NCI-H345 treated with DMSO at 0.1 percent for 48 hours (cell line): ENCODE results near the gene SLC4A11.
"Not testable (repeated sequence)": the region's sequence is repeated elsewhere in the genome, so short reads cannot be mapped to it uniquely, and the experiment has no call there.

Experiments used
- DNase-seq: peaks from one replicate; lab custom pipeline; 2025; ENCODE audit not compliant: unreplicated experiment; lab: John Stamatoyannopoulos, UW

The SLC4A11 gene

DNA sequence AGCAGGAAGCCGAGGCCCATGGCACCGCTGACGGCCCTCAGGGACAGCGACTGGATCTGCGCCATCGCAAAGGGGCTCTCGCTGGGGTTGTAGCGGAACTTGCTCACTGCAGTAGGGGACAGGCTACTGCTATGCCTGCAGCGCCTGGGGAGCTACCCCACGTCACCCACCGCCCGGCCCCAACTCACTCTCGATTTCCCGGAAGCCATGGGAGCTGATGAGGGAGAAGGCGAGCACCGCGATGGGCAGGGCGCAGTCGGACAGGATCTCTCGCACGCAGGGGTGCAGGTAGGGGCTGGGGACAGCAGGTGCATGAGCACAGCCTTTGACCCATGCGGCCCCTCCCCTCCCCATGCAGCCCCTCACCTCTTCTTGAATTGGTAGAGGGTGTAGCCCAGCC is 9.8 kb downstream of the SLC4A11 start:
- no peak for DNase-seq

GRCh38 chr20:3228750-3229032 is 10.3 kb downstream of the SLC4A11 start:
- no peak for DNase-seq

GRCh38 chr20:3227936-3228749 is 10.8 kb downstream of the SLC4A11 start:
- no peak for DNase-seq

DNA sequence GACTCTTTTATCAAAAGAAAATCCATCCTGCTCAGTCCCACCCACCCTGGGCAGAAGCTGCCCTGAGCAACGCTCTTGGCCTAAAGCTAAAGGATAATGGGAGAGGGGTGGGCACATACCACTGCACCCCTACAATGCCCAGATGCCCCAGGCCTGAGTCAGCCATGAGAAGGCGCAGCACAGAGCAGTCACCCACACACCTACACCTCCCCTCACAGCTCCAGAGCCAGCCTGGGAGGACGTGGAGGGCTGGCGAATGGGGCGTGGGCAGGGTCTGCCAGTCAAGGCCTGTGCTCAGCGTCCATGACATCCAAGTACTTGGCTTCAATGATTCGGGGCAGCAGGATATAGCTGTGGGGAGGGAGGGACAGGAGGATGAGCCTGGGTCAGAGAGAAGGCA is 11.5 kb downstream of the SLC4A11 start:
- no peak for DNase-seq

DNA sequence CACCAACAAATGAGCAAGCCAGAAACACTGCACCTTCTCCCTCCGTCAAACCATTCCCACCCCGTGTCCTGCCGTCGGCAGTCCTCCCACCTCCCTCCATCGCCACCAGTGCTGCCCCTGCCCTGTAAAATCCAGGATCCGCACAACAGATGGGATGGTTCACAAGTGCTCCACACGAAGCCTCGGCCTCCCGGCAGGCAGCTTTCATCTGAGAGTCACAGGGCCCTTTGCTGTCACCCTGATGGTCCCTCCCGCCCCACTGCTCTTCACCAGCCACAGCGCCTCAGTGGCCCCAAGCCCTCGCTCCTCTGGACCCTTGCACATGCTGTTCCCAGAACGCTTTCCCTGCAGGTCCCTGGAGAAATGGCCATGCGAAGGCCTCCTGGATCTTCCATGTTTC is 12.1 kb downstream of the SLC4A11 start:
- no peak for DNase-seq

- DNase-seq: no peak
Measured at GRCh38 chr20:3226093-3226492, 12.9 kb downstream of the SLC4A11 start.

- DNase-seq: no peak
Measured at GRCh38 chr20:3224681-3225421, 14.1 kb downstream of the SLC4A11 start.

GRCh38 chr20:3223994-3224680 is 14.9 kb downstream of the SLC4A11 start:
- DNase-seq: no peak

DNA sequence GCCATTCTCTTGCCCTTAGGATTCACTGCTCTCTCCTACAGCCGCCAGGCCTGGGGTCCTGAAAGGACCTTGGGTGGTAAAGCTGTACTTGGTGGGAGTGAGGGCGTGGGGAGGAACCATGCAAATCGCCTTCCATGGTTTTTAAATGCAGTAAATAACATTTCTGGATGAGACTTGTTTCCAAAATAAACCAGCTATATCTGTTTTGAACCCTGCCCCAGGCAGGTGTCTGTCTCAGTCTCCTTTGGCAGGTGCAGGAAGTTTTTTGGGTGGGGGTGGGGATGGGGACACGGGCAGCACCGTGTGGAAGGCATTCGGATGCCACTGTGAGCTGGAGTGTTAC is 15.4 kb downstream of the SLC4A11 start:
- DNase-seq: no peak

- DNase-seq: peak; percentile 97
Measured at GRCh38 chr20:3222635-3223600, 16.1 kb downstream of the SLC4A11 start.

- no peak for DNase-seq
Measured at GRCh38 chr20:3221398-3222226, 17.4 kb downstream of the SLC4A11 start.

DNA sequence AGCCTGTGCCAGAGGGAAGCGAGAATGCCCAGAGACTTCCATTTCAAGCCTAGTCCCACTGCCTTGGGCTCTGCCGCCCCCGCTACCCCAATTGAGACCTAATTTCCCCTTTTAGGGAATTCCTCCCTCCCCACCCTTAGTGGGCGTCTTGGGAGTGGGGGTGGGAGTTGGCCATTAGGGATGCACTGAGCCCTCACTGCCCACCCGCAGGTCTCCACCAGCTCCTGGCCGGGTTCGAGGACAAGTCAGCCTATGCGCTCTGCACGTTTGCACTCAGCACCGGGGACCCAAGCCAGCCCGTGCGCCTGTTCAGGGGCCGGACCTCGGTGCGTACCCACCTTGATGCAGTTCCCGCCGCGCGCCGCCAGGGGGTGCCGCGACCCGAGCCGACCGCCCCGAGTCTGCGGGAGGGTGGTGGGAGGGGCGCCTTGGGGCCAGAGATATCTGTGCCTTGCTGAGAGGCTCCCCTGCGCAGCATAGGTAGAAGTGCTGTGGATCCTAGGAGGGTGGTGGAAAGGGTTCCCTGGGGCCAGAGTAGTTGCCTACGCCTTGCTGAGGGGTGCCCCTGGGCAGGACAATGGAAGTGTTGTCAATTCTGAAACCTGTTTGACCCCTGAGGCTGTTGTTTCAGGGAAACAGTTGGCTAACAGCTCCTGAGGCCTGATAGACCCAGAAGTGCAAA is 20.5 kb downstream of the SLC4A11 start:
- peak; percentile 63 for DNase-seq

- DNase-seq: not testable (repeated sequence)
Measured at GRCh38 chr20:3215359-3215917, 23.6 kb downstream of the SLC4A11 start.

DNA sequence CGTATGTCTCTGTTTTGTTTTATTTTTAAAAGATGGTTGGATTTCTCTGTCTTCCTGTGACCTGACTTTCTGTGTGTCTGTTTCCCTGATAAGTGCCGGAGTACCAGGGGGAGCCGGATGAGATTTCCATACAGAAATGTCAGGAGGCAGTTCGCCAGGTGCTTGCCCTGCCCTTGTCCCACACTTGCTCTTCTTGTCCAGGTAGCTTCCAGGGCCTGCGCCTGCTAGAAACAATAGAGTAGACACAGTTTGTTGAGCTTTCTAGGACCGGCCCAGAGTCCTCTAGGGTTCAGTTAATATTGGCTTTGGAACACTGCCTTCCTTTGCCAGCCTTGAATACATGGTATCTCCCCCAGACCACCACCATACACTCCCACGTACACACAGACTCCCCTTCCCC is 25.8 kb downstream of the SLC4A11 start:
- DNase-seq: no peak

DNA sequence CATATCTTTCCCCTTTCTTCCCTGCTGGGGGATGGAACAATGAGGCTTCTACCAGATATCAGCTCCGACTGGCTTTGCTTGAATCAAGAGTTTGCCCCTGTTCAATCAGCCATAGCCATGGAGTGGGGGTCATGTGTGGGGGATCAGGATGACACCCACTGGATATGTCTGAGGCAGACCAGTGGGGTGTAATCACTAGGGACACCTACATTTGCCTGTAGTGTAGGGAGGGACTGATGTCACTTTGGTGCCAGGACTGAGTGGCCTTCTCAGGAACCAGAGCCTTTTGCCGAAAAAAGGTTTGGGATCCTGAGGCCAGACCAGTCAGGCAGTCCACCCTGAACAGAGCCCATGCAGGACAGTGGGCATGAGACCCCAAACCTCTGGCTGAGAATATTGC is 28.6 kb downstream of the SLC4A11 start:
- DNase-seq: no peak

DNA sequence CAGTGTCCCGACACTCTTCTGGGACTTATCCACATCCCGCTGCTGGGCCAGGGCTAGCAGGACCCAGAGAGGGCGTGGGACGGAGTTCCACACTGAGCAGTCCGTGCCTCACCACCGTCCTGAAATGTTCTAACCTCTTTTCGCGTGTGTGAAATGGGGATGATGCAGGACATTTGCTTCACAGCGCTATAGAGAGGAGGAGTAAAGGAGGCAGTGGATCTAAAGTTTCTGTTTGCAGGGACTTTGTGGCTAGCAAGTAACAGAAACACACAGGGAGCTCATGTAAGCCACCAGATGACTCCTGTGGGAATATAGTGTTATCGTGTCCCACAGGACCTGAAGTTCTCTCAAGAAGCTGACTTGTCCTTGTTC is 29.1 kb downstream of the SLC4A11 start:
- no peak for DNase-seq

GRCh38 chr20:3209257-3209945 is 29.6 kb downstream of the SLC4A11 start, which contains the start of gene ITPA:
Gene ITPA, plus strand, starts transcription at chr20:3209498. Its CDS starts 54 bp downstream, at chr20:3209552.
- no peak for DNase-seq

GRCh38 chr20:3208786-3209256 is 30.2 kb downstream of the SLC4A11 start:
- no peak for DNase-seq
